Measurements from ENCODE around the gene USP46. TPM values are rescaled to one million over a fixed set of nuclear protein-coding genes. Genes with fewer than 3 reads are reported as not detected.

The USP46 gene
- total RNA-seq, 1 donor from 2014 or later = 12.3 TPM

- no peaks in the 10 kb centered on the region for H3K36me3 ChIP-seq
- no peak for ATAC-seq
Observed at GRCh38 chr4:52585379-52585778, 73.7 kb downstream of the USP46 start.

GRCh38 chr4:52579602-52580272 lies 79.4 kb downstream of the USP46 start:
- Histone ChIP-seq H3K27me3 (ENCODE audit: low read depth) (no peaks in the 10 kb centered on the region), H3K9me3 (no peaks in the 10 kb centered on the region), H3K4me3 (no peak overlapping the region), H3K4me1 (no peaks in the 10 kb centered on the region), H3K36me3 (no peaks in the 10 kb centered on the region), H3K27ac (no peak overlapping the region)
- ATAC-seq (no peak), DNase-seq (no peak)
- intact Hi-C loops (cut with DNase I) = no loop called here
- no peak for TF ChIP-seq CTCF (IDR thresholded peaks at IDR 0.05)

More at GRCh38 chr4:52585379-52585778, 73.7 kb downstream of the USP46 start:
- no peak for TF ChIP-seq CTCF (IDR thresholded peaks at IDR 0.05)
- no peaks in the 10 kb centered on the region for H3K27me3 ChIP-seq (ENCODE audit: low read depth)
- DNase-seq = no peak
- no peaks in the 10 kb centered on the region for H3K9me3 ChIP-seq
- intact Hi-C loops (cut with DNase I) = no loop called here
- H3K4me1 ChIP-seq = no peaks in the 10 kb centered on the region
- no peak overlapping the region for H3K4me3 ChIP-seq
- H3K27ac ChIP-seq = no peak overlapping the region

- no peak for TF ChIP-seq CTCF (IDR thresholded peaks at IDR 0.05)
- ATAC-seq = no peak
Observed at GRCh38 chr4:52578951-52579350, 80.2 kb downstream of the USP46 start.

GRCh38 chr4:52577624-52577962 lies 81.5 kb downstream of the USP46 start:
- no peak overlapping the region for H3K27ac ChIP-seq
- no peak overlapping the region for H3K4me3 ChIP-seq
- peaks cover 3% of the 10 kb centered on the region for H3K4me1 ChIP-seq
- H3K27me3 ChIP-seq (ENCODE audit: low read depth) = no peaks in the 10 kb centered on the region
- H3K9me3 ChIP-seq = no peaks in the 10 kb centered on the region
- DNase-seq (no peak), ATAC-seq (no peak)
- no peak for TF ChIP-seq CTCF (IDR thresholded peaks at IDR 0.05)
- H3K36me3 ChIP-seq = no peaks in the 10 kb centered on the region
- intact Hi-C loops (cut with DNase I) = no loop called here

More at GRCh38 chr4:52578951-52579350, 80.2 kb downstream of the USP46 start:
- Histone ChIP-seq H3K36me3 (no peaks in the 10 kb centered on the region), H3K27ac (no peak overlapping the region), H3K4me3 (no peak overlapping the region), H3K27me3 (ENCODE audit: low read depth) (no peaks in the 10 kb centered on the region), H3K9me3 (no peaks in the 10 kb centered on the region), H3K4me1 (no peaks in the 10 kb centered on the region)
- intact Hi-C loops (cut with DNase I) = no loop called here
- no peak for DNase-seq

- Histone ChIP-seq H3K27me3 (ENCODE audit: low read depth) (no peaks in the 10 kb centered on the region), H3K36me3 (no peaks in the 10 kb centered on the region), H3K4me1 (peaks cover 3% of the 10 kb centered on the region), H3K9me3 (no peaks in the 10 kb centered on the region), H3K4me3 (no peak overlapping the region), H3K27ac (no peak overlapping the region)
- no peak for TF ChIP-seq CTCF (IDR thresholded peaks at IDR 0.05)
- ATAC-seq = no peak
- intact Hi-C loops (cut with DNase I) = no loop called here
- DNase-seq = no peak
Observed at GRCh38 chr4:52576961-52577623, 82.0 kb downstream of the USP46 start.
